GM19395 (cell line): ENCODE measurements around the gene MYO1H.
A peak's percentile ranks its signal among the peaks of the same experiment; 100 is the strongest.
"Not testable (repeated sequence)": the region's sequence is repeated elsewhere in the genome, so short reads cannot be mapped to it uniquely, and the experiment has no call there.

Source experiments
- ATAC-seq: cut with Tn5 transposase; IDR thresholded peaks from one replicate; pipeline ENCODE4 v1.9.1; 2021; ENCODE audit warnings: mild to moderate bottlenecking, moderate library complexity; ENCODE audit not compliant: unreplicated experiment

The MYO1H gene

DNA sequence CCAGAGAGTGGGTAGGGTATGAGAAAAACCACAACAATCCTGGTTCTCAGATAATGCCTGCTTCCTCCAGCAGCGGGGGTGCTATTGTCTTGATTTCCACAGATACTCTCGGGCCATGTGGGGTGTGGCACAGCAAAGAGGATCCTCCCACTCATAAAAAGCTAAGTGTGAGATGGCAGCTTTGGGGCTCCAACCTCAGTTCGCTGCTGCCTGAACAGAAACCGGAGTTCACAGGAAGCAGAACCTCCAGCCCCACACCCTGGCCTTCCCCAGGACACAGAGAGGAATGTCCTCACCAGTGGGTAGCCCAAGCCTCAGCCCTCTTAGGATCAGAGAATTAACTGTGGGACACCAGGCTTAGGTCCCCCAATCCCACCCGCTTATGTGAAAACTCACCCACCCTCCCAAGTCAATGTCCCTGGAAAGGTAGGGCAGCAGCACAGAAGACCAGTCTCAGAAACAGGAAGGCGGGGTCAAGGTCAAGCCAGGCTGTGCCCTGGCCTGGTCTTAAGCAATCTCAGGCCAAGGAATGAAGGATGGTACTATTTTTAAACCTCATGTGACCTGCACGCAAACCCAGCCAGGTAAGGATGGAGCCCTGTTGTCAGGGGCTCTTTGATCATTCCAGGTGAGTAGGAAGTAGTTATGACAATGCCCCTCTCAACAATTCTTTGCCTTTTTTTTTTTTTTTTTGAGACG, 120.4 kb downstream of the MYO1H start:
- ATAC-seq, result no peak

DNA sequence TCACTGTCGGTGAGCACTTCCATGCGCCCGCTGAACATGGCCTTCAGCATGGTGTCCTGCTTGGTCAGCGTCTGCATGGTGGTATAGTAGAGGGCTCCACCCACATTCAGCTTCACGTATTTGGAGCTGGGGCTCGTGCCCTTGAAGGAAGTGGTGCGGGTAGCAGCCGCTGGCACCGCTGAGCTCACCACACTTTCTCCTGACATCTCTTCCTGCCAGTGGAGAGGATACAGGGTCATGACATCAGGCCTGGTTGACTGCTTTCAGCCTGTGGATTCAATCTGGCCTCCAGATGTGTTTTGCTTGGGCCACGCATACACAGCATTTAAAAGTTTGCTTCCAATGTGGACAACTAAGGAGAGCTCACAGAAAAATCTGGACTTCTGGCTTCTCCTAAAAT, 121.8 kb downstream of the MYO1H start:
- ATAC-seq, result no peak

DNA sequence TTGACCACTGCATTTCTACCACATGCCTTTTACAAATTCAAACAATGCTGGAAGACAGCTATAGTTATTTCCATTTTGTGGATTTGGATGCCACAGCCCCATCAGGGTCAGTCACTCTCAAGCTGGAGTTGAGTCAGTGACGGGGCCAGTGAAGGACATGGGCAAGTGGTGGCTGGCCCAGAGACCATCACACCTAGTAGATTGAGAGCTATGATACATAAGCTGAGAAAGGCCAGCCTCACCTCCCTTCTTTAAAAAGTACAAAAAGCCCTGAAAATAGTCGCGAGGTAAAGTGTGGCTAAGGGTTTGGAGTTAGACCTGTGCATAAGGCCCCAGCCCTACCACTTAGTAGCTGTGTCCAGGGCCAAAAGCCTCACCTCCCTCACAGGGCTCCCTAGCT, 125.3 kb downstream of the MYO1H start:
- no peak for ATAC-seq

DNA sequence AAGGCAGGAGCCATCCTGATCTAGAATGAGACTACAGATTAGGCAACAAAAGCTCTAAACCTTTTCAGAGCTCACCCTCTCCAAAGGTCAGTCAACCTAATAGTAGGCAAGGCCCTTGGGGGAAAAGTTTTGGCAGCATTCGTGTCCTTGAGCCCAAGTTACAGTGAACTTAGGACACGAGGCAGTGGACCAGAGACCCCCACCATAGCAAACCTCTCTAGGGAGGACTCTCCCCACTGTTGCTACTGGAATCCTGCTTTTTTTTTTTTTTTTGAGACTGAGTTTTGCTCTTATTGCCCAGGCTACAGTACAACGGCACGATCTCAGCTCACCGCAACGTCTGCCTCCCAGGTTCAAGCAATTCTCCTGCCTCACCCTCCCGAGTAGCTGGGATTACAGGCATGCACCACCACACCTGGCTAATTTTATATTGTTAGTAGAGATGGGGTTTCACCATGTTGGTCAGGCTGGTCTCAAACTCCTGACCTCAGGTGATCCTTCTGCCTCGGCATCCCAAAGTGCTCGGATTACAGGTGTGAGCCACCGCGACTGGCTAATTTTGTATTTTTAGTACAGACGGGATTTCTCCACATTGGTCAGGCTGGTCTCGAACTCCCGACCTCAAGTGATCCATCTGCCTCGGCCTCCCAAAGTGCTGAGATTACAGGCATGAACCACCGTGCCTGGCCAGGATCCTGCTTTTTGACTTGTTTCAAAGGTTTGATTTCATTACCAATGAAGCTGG, 126.0 kb downstream of the MYO1H start:
- ATAC-seq, result not testable (repeated sequence)

DNA sequence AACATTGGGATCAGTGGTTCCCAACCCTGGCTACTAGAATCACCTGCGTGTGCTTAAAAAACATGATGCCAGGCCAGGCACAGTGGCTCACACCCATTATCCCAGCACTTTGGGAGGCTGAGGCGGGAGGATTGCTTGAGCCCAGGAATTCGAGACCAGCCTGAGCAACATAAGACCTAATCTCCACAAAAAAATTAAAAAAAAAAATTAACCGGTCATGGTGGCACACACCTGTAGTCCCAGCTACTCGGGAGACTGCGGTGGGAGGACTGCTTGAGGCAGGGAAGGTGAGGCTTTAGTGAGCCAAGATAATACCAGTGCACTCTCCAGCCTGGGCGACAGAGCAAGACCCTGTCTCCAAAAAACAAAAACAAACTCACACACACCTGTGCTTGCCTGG, 127.4 kb downstream of the MYO1H start:
- no peak for ATAC-seq

DNA sequence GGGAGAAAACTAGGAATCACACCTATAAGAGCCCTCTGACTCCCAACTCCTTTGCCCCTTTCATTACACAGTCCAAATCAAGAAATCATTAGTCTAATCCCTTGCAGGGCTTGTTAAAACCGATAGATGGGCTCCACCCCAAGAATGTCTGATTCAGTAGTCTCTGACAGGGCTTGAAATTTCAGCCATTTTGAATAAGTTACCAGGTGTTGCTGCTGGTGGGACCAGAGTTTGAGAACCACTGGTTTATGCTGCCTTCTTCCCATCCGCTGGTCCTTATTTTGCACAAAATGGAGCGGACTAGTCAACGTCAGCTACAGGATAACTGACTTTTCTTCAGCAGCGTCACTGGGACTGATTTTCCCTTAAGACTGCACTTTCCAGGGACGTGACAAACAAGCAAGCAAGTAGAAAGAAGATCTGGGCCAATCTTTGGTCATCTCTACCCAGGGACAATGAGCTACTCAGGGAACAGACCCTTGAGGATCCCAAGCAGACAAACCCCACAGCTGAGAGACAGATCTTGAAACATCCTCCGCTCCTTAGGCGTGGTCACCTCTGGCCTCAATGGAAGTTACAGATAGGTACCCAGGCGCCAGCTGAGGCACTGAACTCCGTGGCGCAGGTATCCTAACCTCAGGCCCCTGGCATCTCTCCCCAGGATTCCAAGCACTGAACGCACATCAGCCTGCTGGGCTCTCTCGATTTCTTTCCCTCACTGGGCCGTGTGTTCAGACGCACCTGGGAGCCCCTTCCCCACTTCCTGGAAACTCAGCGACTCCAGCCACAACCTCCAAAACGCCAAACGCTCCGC, 128.5 kb downstream of the MYO1H start:
- ATAC-seq, result no peak

DNA sequence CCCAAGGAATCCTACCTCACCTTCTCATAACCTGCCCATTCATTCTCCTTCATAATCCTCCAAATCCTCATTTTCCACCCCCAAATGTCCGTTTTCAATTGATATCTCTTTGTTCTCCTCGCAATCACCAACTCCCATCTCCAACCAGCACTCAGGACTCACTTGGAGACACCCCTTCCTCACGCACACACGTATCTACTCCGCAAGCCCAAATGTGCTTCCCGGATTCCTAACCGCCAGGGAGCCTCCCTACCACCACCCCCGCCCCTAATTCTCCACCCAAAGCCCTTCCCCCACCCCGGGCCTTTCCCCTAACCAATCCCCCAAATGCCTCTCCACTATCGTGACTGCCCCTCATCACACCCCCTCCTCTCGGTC, 129.1 kb downstream of the MYO1H start:
- ATAC-seq, result no peak

DNA sequence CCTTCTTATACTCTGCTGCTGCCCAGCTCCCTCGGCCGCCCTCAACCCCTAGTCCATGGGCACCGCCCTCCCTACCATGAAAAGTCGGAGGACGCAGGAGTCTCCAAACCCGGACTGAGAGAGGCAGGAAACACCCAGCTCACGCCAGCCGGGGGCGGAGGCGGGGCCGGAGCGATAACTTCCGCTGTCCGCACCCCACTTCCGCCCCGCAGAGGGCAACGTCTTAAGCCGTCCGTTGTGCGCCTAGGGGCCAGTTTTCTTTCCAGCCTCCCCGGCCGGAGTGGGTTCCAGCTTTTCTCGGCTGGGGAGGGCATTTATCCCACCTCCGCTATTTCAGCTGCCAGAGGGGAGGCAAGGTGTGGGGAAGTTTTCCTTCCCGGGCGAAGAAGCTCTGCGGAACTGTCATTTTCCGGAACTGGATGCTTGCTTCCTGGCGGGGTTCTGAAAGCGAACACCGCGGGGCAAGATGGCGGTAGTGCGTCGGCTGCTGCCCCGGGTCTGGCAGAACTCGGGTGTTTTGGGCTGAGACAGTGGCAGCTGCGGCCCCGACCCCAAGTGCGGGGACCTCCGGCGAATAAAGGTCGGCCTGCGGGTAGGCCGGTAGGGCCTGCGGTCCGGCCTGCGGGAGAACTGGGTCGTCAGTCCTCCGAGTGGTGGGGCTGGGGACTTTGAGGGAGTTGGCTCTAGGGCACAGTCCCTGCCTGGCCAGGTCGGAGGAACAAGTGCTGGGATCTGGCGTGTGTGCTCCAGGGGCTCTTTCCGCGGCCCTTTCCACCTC, 129.7 kb downstream of the MYO1H start, which contains the start of the genes KCTD10 and UBE3B:
Gene KCTD10 (minus strand): TSS at position 116 of the 778 bp plus-strand sequence. CDS start 38 bp downstream, at position 78.
Gene UBE3B (plus strand): TSS at position 450 of the 778 bp plus-strand sequence. CDS start 5,918 bp downstream, outside the sequence.
- ATAC-seq, result peak; percentile 93

DNA sequence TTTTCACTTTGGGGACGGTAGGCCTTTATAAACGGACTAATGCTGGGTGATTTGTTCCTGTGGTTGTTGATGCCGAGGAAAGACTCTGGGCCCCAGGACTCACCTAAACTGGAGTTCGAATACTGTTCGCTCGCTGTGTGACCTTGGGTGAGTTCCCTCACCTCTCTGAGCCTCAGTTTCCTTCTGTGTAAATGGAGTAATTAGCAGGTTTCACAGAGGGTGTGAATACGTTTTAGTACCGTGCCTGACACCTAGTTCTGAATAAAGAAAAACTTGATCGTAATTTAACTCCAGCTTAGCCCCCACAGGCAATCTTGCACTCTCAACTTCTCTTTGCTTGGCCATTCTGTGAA, 130.2 kb downstream of the MYO1H start:
- no peak for ATAC-seq

DNA sequence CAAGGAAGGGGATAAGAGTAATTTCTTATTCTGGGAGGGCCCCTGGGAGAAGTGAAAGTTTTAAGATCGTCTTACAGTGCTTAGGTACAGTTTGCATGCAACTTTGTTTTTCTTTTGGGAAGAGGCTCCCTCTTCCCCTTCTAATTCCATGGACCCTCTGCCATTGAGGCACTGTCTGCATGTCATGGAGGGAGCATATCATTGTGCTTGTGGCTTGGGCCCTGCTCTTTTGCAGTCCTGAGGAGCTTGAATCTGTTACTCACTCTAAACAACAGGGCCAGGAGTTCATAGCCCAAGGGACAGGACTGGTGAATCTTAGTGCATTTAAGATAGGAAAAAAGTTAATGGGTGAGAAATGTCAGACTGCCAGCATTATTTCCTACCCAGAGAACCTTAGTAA, 132.1 kb downstream of the MYO1H start:
- ATAC-seq, result no peak

DNA sequence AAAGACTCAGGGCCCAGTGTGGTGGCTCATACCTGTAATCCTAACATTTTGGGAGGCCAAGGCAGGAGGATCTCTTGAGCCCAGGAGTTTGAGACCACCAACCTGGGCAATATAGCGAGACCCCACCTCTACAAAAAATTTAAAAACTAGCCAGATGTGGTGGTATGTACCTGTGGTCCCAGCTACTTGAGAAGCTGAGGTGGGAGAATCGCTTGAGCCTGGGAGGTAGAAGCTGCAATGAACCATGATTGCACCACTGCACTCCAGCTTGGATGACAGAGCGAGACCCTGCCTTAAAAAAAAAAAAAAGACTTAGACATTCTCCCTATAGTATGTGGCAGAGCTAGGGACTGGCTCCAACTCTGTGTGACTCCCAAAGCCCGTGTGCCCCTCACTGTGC, 132.7 kb downstream of the MYO1H start:
- ATAC-seq, result no peak

DNA sequence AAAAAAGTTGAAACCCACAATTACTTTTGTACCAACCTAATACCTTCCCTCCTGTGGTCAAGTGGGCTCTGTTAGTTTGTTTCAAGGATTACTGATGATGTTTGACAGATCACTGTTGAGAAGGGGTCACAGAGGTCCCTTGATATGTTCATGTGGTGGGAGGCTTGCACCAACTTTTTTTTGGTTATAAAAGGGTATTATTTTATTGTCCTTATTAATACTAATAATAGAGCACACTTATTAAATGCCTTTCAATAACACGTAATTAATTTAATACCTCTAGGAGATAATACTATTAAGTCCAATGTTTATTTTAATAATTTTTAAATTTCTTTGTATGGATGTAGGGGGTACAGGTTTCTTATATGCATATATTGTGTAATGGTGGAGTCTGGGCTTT, 134.2 kb downstream of the MYO1H start:
- no peak for ATAC-seq

DNA sequence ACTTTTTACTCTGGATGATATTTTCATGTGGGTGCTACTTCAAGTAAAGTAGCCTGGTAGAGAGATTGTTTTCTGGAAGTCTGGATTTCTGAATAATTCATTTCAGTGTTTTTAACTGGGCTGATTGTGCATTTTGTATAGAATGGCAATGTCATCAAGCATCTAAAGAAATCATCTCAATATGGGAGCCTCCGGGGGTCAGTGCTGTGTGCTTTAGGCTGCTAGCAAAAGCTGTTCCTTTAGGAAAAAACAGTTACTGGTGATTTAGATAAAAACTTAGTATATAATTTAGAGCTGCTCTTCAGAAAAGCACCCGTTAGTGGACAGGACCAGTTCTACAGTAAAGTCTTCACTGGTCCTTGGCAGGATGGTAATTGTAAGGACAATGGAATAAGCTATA, 134.8 kb downstream of the MYO1H start:
- ATAC-seq, result no peak

DNA sequence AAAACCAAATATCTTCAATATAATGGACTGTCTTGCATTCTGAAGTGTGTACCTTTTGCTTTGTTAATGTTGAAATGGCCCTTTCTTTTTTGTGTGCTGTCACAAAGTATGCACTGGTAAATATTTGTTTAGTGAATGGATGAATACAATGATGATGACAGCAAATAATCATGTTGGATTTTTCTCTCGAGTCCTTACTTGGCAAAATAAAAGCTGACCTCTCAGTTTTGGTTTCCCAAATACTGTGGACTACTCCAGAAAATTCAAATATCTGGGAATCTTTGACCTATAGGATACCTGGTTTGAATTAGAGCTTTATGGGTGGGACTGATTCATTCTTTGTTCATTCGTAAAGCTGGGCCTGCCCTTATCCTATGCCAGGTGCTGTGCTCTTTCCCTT, 135.2 kb downstream of the MYO1H start:
- no peak for ATAC-seq

DNA sequence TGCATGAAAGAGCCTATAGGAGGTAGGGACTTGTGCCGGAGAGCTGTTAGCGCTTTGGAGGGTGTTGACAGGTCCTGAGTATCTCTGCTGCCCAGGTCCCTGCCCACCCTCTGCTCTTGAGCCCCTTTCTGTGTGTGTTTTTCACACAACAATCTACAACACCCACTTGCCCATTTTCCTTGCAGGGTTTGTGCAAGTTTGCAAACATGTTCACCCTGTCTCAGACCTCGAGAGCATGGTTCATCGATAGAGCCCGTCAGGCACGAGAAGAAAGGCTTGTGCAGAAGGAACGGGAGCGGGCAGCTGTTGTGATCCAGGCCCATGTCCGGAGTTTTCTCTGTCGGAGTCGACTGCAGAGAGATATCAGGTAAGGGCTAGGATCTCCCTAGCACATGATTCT, 135.6 kb downstream of the MYO1H start:
- ATAC-seq, result no peak

DNA sequence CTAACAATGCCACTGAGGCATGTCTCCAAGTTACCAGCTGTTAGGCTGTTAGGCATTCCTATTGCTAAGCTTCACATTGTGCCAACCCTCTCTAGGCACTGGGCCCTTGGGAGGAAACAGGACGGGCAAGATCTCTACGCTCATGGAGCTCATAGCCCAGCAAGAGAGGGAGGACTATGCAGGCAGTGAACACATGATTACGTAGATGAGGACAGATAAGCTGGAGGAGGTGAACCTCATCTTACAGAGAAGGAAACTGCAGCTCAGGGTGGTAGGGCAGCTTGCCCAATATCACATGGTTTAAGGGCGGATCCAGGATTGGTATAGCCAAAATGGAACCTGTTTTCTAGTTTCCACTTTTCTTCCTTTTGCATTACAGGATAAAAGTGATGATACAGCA, 137.5 kb downstream of the MYO1H start:
- no peak for ATAC-seq

DNA sequence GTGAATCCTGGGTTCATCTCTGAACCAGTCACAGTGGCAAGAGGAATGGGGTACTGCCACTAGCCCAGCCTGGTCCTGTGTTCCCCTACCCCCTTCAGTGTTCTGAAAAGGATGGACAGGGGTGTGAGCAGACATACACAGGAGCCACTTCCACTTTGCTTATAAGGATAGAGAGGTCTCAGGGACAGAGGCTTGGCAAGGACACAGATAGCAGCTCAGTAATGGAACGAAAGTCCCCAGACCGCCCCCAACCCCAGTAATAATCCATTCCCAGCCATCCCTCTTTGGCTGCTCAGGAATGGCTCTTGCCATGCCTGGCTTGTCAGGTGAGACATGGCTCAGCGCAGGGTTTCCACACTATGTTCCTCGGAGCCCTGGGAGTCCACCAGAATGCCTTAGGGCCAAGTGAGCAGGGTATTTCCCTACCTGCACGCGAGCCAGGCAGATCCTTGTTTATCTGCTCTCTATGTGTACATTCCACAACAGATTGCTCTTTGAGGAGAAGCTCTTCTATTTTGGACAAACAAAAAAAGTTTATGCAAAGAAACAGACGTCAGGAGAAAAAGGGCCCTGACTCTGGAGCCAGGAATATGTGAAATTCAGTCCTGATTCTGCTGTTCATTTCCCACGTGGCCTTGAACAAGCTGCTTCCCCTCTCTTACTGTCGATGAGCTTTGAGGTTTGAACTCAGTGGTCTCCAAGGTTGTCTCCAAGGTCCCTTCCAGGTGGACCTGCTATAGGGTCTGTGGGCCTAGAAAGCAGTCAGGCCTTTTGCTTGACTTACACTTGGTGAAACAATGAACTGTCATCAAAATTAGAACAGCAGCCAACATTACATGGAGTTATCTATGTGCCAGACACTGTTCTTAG, 139.7 kb downstream of the MYO1H start:
- no peak for ATAC-seq

DNA sequence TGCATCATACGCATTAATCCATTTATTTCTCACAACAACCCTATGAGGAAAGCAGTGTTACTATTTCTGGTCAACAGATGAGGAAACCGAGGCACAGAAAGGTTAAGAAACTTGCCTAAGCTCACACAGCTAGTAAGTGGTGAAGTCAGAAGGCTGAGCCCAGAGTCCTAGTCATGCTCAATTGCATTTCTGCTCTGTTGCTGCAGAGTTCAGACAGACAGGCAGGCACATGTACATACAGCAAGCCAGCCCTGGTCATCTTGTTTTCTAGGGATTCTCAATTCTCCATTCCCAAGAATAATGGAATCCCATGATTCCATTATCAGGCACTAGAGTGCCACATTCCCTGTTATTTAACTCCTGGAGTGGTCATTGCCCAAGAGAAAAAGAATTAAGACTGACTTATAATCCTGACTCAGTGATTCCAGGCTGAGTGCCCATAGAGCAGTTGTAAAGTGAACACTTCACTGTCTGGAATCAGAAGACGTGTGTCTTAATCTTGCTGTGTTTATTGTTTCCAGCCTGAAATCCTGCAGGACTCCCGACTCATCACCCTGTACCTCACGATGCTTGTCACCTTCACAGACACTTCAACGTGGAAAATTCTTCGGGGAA, 140.5 kb downstream of the MYO1H start:
- no peak for ATAC-seq
